ENCODE measurements around the gene SEC16B. TPM values are rescaled to one million over a fixed set of nuclear protein-coding genes. Genes with fewer than 3 reads are reported as not detected.

SEC16B gene
- total and polyA plus RNA-seq, 2 of the 13 experiments (the other 11 are each of a cell fraction or from before 2014, with no cell fraction given): 4.6 to 5.8 TPM

- no peak for TF ChIP-seq GMEB1 (CRISPR knock-in tag; IDR thresholded peaks at IDR 0.05; ENCODE audit: borderline replicate concordance)
Measured at GRCh38 chr1:177937931-177938330, 31.9 kb downstream of the SEC16B start (continued).

GRCh38 chr1:177937174-177937770 is 32.6 kb downstream of the SEC16B start:
- Histone ChIP-seq H3K27me3 (ENCODE audit: control insufficient read depth in 1 of 2, insufficient read depth in 2 of 2, low read length in 2 of 2) (no peaks in the 10 kb centered on the region), H3K4me2 (ENCODE audit: low read depth, low read length) (no peak overlapping the region), H3K9ac (ENCODE audit: insufficient read depth, low read depth, low read length) (no peak overlapping the region), H3K79me2 (ENCODE audit: insufficient read depth, low read length) (no peaks in the 10 kb centered on the region), H3K4me3 (replicated peaks in 1 of 3; ENCODE audit: insufficient read depth in 1 of 3, low read depth in 2 of 3, low read length in 3 of 3) (no peak overlapping the region), H4K20me1 (ENCODE audit: insufficient read depth, low read length) (no peaks in the 10 kb centered on the region), H3K27ac (ENCODE audit: extremely low read length, insufficient read depth, low read length) (no peak overlapping the region), H3K36me3 (replicated peaks in 1 of 2; ENCODE audit: control insufficient read depth in 1 of 2, insufficient read depth in 2 of 2, low read length in 2 of 2) (peaks cover 4 to 26% of the 10 kb centered on the region in 2 experiments; a peak in 4 of 5 replicates), H2AFZ (ENCODE audit: low read length) (no peak overlapping the region), H3K9me3 (ENCODE audit: low read length) (no peaks in the 10 kb centered on the region), H3K4me1 (ENCODE audit: insufficient read depth, low read length) (no peaks in the 10 kb centered on the region)
- WGBS (ENCODE audit: low lambda C conversion rate): 89% methylated on average over 7 of the region's 9 CpGs
- ChIA-PET POLR2A (no interaction called here), CTCF (ENCODE audit: low intra/inter-chr PET ratio, low total read pairs) (no interaction called here)
- no peak for FAIRE-seq
- DNase-seq (ENCODE audit: low spot score): no peak
- TF ChIP-seq SMAD1 (CRISPR knock-in tag; IDR thresholded peaks at IDR 0.05; ENCODE audit: borderline replicate concordance, low read depth) (no peak), RNF2 (conservative IDR thresholded peaks at IDR 0.05; ENCODE audit: low read depth) (no peak), YY1 (IDR thresholded peaks at IDR 0.05; ENCODE audit: insufficient read depth, insufficient replicate concordance, low read depth, low read length) (no peak), ZNF256 (CRISPR knock-in tag; conservative IDR thresholded peaks at IDR 0.05) (no peak), ARNT (IDR thresholded peaks at IDR 0.05) (no peak), ZNF615 (CRISPR knock-in tag; IDR thresholded peaks at IDR 0.05; ENCODE audit: borderline replicate concordance) (no peak), TCF7 (IDR thresholded peaks at IDR 0.05; ENCODE audit: low read depth) (no peak), ARID4A (CRISPR knock-in tag; IDR thresholded peaks at IDR 0.05; ENCODE audit: borderline replicate concordance) (no peak)
- no peak for ATAC-seq
- intact Hi-C loops (cut with micrococcal nuclease; ENCODE audit: unreplicated experiment) (no loop called here), in situ Hi-C loops (cut with HindIII; ENCODE audit: extremely low pct_ligation_motif_present, low pct_unique_long_range_greater_than_20kb) (loop anchor here (25.0 kb wide), 1 partner anchor 1025 kb away; no protein-coding TSS in a partner anchor)
- BruUV-seq (replicated peaks): no TSS peak

Measured in HepG2 (cell line).